Vagina (tissue), 2 donors: ENCODE data around the gene SLC22A23.

Source experiments
- CTCF ChIP-seq, 3 experiments: fragments of 450-650 bp in 2 of 3; fragments of 200-600 bp in 1 of 3; sonication (generic) in 1 of 3; IDR thresholded peaks; one replicate each; pipeline ENCODE4 v1.5.1; 2017 to 2019; ENCODE audit warnings: antibody characterized with exemption in 3 of 3, mild to moderate bottlenecking in 2 of 3, moderate library complexity in 2 of 3
- POLR2A ChIP-seq, 2 donors: fragments of 450-650 bp; IDR thresholded peaks; one replicate each; pipeline ENCODE4 v1.6.1; 2017; ENCODE audit warnings: antibody characterized with exemption in 2 of 2, mild to moderate bottlenecking in 2 of 2, moderate library complexity in 2 of 2

- TF ChIP-seq CTCF (IDR thresholded peaks at IDR 0.05): no peak
- TF ChIP-seq POLR2A (IDR thresholded peaks at IDR 0.05): no peak
Observed at GRCh38 chr6:3326981-3327380, 129.9 kb downstream of the SLC22A23 start.
